ENCODE measurements around the gene GIMAP1. TPM values are rescaled to one million over a fixed set of nuclear protein-coding genes. Genes with fewer than 3 reads are reported as not detected.

GIMAP1 gene
- total RNA-seq, 1 experiment from 2014 or later, result not detected

- no peak for DNase-seq (ENCODE audit: low read depth)
These were observed 6.1 kb downstream of the GIMAP1 start for GRCh38 chr7:150722431-150722931.

- no peak for DNase-seq (ENCODE audit: low read depth)
These were observed 7.1 kb downstream of the GIMAP1 start for GRCh38 chr7:150723467-150723866.

- DNase-seq (ENCODE audit: low read depth), result no peak
These were observed 11.0 kb downstream of the GIMAP1 start for GRCh38 chr7:150727381-150727780.

- DNase-seq (ENCODE audit: low read depth), result no peak
These were observed 11.6 kb downstream of the GIMAP1 start for GRCh38 chr7:150728011-150728410.

- no peak for DNase-seq (ENCODE audit: low read depth)
These were observed 12.2 kb downstream of the GIMAP1 start for GRCh38 chr7:150728609-150729008.

- DNase-seq (ENCODE audit: low read depth), result no peak
These were observed 15.5 kb downstream of the GIMAP1 start for GRCh38 chr7:150731916-150732315.

GRCh38 chr7:150732786-150733481, 16.5 kb downstream of the GIMAP1 start:
- DNase-seq (ENCODE audit: low read depth), result no peak

- DNase-seq (ENCODE audit: low read depth), result no peak
These were observed 17.2 kb downstream of the GIMAP1 start for GRCh38 chr7:150733482-150734095.

- no peak for DNase-seq (ENCODE audit: low read depth)
These were observed 17.8 kb downstream of the GIMAP1 start for GRCh38 chr7:150734254-150734653.

GRCh38 chr7:150735596-150736358, 19.4 kb downstream of the GIMAP1 start:
- DNase-seq (ENCODE audit: low read depth), result no peak

- no peak for DNase-seq (ENCODE audit: low read depth)
These were observed 20.5 kb downstream of the GIMAP1 start for GRCh38 chr7:150736864-150737263.

- DNase-seq (ENCODE audit: low read depth), result no peak
These were observed 21.0 kb downstream of the GIMAP1 start, which contains the start of gene GIMAP5 for GRCh38 chr7:150737265-150738055. GIMAP5 (plus strand) TSS chr7:150737418; CDS start chr7:150740885, 3,467 bp downstream.

GRCh38 chr7:150738092-150738491, 21.7 kb downstream of the GIMAP1 start:
- DNase-seq (ENCODE audit: low read depth), result no peak

GRCh38 chr7:150738591-150739001, 22.2 kb downstream of the GIMAP1 start:
- DNase-seq (ENCODE audit: low read depth), result no peak

GRCh38 chr7:150739033-150739432, 22.6 kb downstream of the GIMAP1 start:
- DNase-seq (ENCODE audit: low read depth), result no peak

- no peak for DNase-seq (ENCODE audit: low read depth)
These were observed 23.6 kb downstream of the GIMAP1 start for GRCh38 chr7:150740053-150740452.

- no peak for DNase-seq (ENCODE audit: low read depth)
These were observed 26.0 kb downstream of the GIMAP1 start for GRCh38 chr7:150742286-150742968.

- no peak for DNase-seq (ENCODE audit: low read depth)
These were observed 27.7 kb downstream of the GIMAP1 start for GRCh38 chr7:150744041-150744656.

- no peak for DNase-seq (ENCODE audit: low read depth)
These were observed 28.7 kb downstream of the GIMAP1 start for GRCh38 chr7:150745086-150745485.

- no peak for DNase-seq (ENCODE audit: low read depth)
These were observed 29.5 kb downstream of the GIMAP1 start for GRCh38 chr7:150745876-150746275.

- no peak for DNase-seq (ENCODE audit: low read depth)
These were observed 30.5 kb downstream of the GIMAP1 start for GRCh38 chr7:150746921-150747320.

Measured in RPMI7951 (cell line).